Measurements from ENCODE around the gene PRKD1.

DNA sequence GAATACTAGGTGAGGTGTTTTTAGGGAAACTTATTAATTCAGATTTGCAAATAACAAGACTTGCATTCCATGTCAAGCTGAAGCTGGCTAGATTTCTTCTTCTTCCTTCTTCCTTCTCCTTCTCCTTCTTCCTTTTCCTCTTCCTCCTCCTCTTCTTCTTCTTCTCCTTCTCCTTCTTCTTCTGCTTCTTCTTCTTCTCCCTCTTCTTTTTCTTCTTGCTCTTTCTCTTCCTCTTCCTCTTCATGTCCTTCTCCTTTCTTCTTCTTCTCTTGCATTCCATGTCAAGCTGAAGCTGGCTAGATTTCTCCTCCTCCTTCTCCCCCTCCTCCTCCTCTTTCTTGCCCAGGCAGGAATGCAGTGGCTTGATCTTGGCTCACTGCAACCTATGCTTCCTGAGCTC is 297.8 kb downstream of the PRKD1 start:
- TF ChIP-seq, protein P1, sequence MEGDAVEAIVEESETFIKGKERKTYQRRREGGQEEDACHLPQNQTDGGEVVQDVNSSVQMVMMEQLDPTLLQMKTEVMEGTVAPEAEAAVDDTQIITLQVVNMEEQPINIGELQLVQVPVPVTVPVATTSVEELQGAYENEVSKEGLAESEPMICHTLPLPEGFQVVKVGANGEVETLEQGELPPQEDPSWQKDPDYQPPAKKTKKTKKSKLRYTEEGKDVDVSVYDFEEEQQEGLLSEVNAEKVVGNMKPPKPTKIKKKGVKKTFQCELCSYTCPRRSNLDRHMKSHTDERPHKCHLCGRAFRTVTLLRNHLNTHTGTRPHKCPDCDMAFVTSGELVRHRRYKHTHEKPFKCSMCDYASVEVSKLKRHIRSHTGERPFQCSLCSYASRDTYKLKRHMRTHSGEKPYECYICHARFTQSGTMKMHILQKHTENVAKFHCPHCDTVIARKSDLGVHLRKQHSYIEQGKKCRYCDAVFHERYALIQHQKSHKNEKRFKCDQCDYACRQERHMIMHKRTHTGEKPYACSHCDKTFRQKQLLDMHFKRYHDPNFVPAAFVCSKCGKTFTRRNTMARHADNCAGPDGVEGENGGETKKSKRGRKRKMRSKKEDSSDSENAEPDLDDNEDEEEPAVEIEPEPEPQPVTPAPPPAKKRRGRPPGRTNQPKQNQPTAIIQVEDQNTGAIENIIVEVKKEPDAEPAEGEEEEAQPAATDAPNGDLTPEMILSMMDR (conservative IDR thresholded peaks at IDR 0.05; ENCODE audit: low read depth, low read length): no peak
- TF ChIP-seq EZH2 (IDR thresholded peaks at IDR 0.05; ENCODE audit: low read length, unreplicated experiment): no peak
